ENCODE results near the gene SEMA4D.

SEMA4D gene

GRCh38 chr9:89318123-89319014 is 179.5 kb downstream of the SEMA4D start, which contains the start of gene SECISBP2:
TSS of gene SECISBP2 (plus strand) at chr9:89318500. CDS start at chr9:89318577, 77 bp downstream.
- TF ChIP-seq CTCF (IDR thresholded peaks at IDR 0.05): no peak
- H3K27ac Mint-ChIP-seq: peak within 1 kb of the TSS; percentile 99
- H3K27me3 Mint-ChIP-seq (ENCODE audit: low read depth, poor library complexity): peaks cover 2% of the 10 kb centered on the region
- H3K4me3 Mint-ChIP-seq: peak within 1 kb of the TSS; percentile 94
- peak; percentile 92 for DNase-seq
- peaks cover 55% of the 10 kb centered on the region for H3K36me3 Mint-ChIP-seq (ENCODE audit: low read depth)
- peaks cover 89% of the 10 kb centered on the region for H3K4me1 Mint-ChIP-seq
- H3K9me3 Mint-ChIP-seq: no peaks in the 10 kb centered on the region

- TF ChIP-seq CTCF (IDR thresholded peaks at IDR 0.05): no peak
- H3K36me3 Mint-ChIP-seq (ENCODE audit: low read depth): peaks cover 50% of the 10 kb centered on the region
- peak overlapping the region; percentile 92 for H3K27ac Mint-ChIP-seq
- no peak for DNase-seq
- H3K4me1 Mint-ChIP-seq: peaks cover 87% of the 10 kb centered on the region
- H3K4me3 Mint-ChIP-seq: peak overlapping the region; percentile 82
- H3K27me3 Mint-ChIP-seq (ENCODE audit: low read depth, poor library complexity): no peaks in the 10 kb centered on the region
- no peaks in the 10 kb centered on the region for H3K9me3 Mint-ChIP-seq
These were observed 180.6 kb downstream of the SEMA4D start for GRCh38 chr9:89317282-89317681.

- no peak for TF ChIP-seq CTCF (IDR thresholded peaks at IDR 0.05)
- DNase-seq: no peak
- H3K4me1 Mint-ChIP-seq: peaks cover 73% of the 10 kb centered on the region
- H3K9me3 Mint-ChIP-seq: no peaks in the 10 kb centered on the region
- H3K4me3 Mint-ChIP-seq: no peak overlapping the region
- H3K27me3 Mint-ChIP-seq (ENCODE audit: low read depth, poor library complexity): no peaks in the 10 kb centered on the region
- peaks cover 32% of the 10 kb centered on the region for H3K36me3 Mint-ChIP-seq (ENCODE audit: low read depth)
- H3K27ac Mint-ChIP-seq: peak overlapping the region; percentile 87
These were observed 182.4 kb downstream of the SEMA4D start for GRCh38 chr9:89315482-89315881.

- peak overlapping the region; percentile 87 for H3K27ac Mint-ChIP-seq
- H3K4me1 Mint-ChIP-seq: peaks cover 72% of the 10 kb centered on the region
- H3K4me3 Mint-ChIP-seq: peak overlapping the region; percentile 95
These were observed 183.0 kb downstream of the SEMA4D start for GRCh38 chr9:89314955-89315354.

GRCh38 chr9:89313842-89314241 is 184.1 kb downstream of the SEMA4D start:
- Mint-ChIP-seq H3K27me3 (ENCODE audit: low read depth, poor library complexity) (no peaks in the 10 kb centered on the region), H3K4me1 (peaks cover 70% of the 10 kb centered on the region), H3K36me3 (ENCODE audit: low read depth) (peaks cover 29% of the 10 kb centered on the region), H3K27ac (peak overlapping the region; percentile 87), H3K9me3 (no peaks in the 10 kb centered on the region), H3K4me3 (peak overlapping the region; percentile 95)
- no peak for DNase-seq
- no peak for TF ChIP-seq CTCF (IDR thresholded peaks at IDR 0.05)

More at GRCh38 chr9:89314955-89315354, 183.0 kb downstream of the SEMA4D start:
- no peak for TF ChIP-seq CTCF (IDR thresholded peaks at IDR 0.05)
- no peak for DNase-seq
- Mint-ChIP-seq H3K9me3 (no peaks in the 10 kb centered on the region), H3K27me3 (ENCODE audit: low read depth, poor library complexity) (no peaks in the 10 kb centered on the region), H3K36me3 (ENCODE audit: low read depth) (peaks cover 29% of the 10 kb centered on the region)

All from nephron progenitor cell (in vitro differentiated cells).